ENCODE results near the gene SYNE3.

Gene SYNE3

DNA sequence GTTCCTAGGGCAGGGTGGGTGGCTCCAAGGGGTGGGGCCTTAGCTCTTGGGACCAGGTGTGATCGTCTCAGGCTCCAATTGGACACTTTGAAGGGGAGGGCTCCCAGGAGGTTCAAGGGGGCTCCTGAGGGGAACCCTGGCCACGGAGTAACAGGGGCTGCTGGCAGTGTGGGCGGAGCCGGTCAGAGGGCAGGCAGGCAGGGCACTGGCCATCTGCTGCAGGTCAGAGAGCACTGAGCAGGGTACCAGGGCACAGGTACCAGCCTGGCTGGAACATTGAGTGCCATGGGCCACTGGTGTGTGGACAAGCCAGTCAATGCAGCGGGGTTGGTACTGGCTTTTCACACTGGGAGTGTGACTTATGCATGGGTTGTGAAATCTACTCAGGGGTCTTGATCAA lies 32.2 kb downstream of the SYNE3 start:
- Histone ChIP-seq H3K4me1 (ENCODE audit: control extremely low read depth in 1 of 4, control insufficient read depth in 4 of 4, insufficient read depth in 4 of 4, low read length in 3 of 4) (peaks cover 0 to 11% (median 3%) of the 10 kb centered on the region in 4 experiments), H3K4me3 (ENCODE audit: control insufficient read depth in 1 of 7, extremely low read depth in 1 of 7, insufficient read depth in 4 of 7, low read depth in 2 of 7, low read length in 6 of 7) (no peak overlapping the region), H3K36me3 (ENCODE audit: control insufficient read depth in 4 of 4, insufficient read depth in 4 of 4, low read length in 3 of 4) (peaks cover 0 to 6% (median 3%) of the 10 kb centered on the region in 4 experiments), H3K27ac (ENCODE audit: insufficient read depth in 1 of 2, low read depth in 1 of 2, low read length in 2 of 2, poor library complexity in 1 of 2, severe bottlenecking in 2 of 2) (no peak overlapping the region), H3K27me3 (replicated peaks in 2 of 5; ENCODE audit: control insufficient read depth in 4 of 5, insufficient read depth in 5 of 5, low read length in 4 of 5) (no peaks in the 10 kb centered on the region), H3K9me3 (ENCODE audit: control extremely low read depth in 1 of 5, control insufficient read depth in 4 of 5, insufficient read depth in 2 of 5, low read depth in 1 of 5, low read length in 4 of 5) (no peaks in the 10 kb centered on the region)
- POLR2A ChIA-PET, result no interaction called here
- DNase-seq, result no peak
- WGBS (ENCODE audit: insufficient coverage), result 96% methylated on average over 5 of the region's 5 CpGs
- CTCF ChIA-PET, result interaction anchor here (1.3 to 1.4 kb wide), 3 partner anchors 10 to 43 kb away, joined by 3 to 6 read pairs (median 5); no protein-coding TSS in a partner anchor

- no peak overlapping the region for H3K4me3 ChIP-seq (ENCODE audit: control insufficient read depth in 1 of 7, extremely low read depth in 1 of 7, insufficient read depth in 4 of 7, low read depth in 2 of 7, low read length in 6 of 7)
- peaks cover 0 to 11% (median 3%) of the 10 kb centered on the region in 4 experiments for H3K4me1 ChIP-seq (ENCODE audit: control extremely low read depth in 1 of 4, control insufficient read depth in 4 of 4, insufficient read depth in 4 of 4, low read length in 3 of 4)
- WGBS (ENCODE audit: insufficient coverage), result 99% methylated on average over 11 of the region's 14 CpGs
- no peaks in the 10 kb centered on the region for H3K27me3 ChIP-seq (replicated peaks in 2 of 5; ENCODE audit: control insufficient read depth in 4 of 5, insufficient read depth in 5 of 5, low read length in 4 of 5)
- ChIA-PET POLR2A (no interaction called here), CTCF (interaction anchor here (0.7 to 1.4 kb wide), 6 partner anchors 10 to 46 kb away, joined by 3 to 6 read pairs (median 4); no protein-coding TSS in a partner anchor)
- DNase-seq, result no peak
- no peaks in the 10 kb centered on the region for H3K9me3 ChIP-seq (ENCODE audit: control extremely low read depth in 1 of 5, control insufficient read depth in 4 of 5, insufficient read depth in 2 of 5, low read depth in 1 of 5, low read length in 4 of 5)
- H3K27ac ChIP-seq (ENCODE audit: insufficient read depth in 1 of 2, low read depth in 1 of 2, low read length in 2 of 2, poor library complexity in 1 of 2, severe bottlenecking in 2 of 2), result no peak overlapping the region
- H3K36me3 ChIP-seq (ENCODE audit: control insufficient read depth in 4 of 4, insufficient read depth in 4 of 4, low read length in 3 of 4), result peaks cover 0 to 7% (median 3%) of the 10 kb centered on the region in 4 experiments
Measured at GRCh38 chr14:95483309-95484165, 32.9 kb downstream of the SYNE3 start.

DNA sequence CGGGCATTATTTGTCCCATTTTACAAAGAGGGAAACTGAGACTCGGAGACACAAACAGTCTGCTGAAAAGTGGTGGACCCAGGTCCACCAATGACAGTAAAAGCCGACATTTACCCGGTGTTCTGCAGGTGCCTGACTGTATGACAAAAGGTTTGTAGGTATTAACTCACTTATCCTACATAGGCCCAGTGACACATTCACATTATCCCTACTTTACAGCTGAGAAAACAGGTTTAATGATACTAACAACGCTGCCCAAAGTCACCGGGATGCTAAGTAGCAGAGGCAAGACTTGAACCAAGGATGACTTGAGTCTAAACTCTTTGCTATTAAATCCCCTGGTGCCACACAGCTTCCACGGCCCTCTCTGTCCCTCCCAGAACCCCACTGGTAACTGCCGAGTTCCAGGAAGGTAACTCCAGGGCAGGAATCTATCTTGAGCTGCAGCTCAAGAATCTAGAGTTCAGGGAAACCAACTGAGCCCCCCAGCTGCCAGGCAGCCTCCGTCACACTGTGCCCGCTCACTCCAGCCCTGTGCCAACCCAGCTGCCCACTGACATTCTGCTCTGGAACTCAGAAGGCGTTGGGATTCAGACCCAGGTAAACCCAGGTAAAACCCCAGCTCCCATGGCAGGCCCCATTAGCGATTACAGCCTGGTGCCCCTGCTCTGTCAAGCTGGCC lies 33.7 kb downstream of the SYNE3 start:
- POLR2A ChIA-PET, result no interaction called here

DNA sequence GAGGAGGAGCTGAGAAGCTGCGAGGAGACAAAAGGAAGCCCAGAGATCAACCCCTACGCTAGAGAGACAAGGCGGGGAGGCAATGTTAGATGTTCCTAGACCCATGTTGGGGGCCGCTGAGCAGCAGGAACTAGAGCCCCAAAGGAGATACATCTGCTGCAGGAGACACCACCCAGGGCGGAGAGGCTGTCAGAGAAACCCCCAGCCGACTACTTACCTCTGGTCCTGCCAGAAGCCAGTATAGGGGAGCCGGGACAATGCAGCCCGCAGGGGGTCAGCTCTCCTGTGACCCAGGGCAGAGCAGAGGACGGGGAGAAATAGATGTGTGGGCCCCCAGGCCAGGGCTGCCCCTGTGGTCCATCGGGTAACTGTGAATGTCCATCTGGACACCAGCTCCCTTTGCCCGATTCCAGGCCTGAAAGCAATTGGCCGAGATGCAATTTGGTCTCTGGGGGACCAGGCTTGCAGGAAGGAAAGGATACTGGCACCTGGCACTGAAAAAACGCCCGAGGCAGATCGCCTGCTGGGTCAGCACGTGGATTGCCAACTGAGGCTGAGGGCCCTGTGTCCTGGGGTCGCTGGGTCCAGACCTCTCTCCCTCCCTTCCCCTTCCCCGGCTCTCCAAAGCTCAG lies 34.9 kb downstream of the SYNE3 start:
- no peak for DNase-seq
- ChIA-PET POLR2A (no interaction called here), CTCF (interaction anchor here (1.2 to 1.7 kb wide), 2 partner anchors 9 to 13 kb away, joined by 4 to 6 read pairs; no protein-coding TSS in a partner anchor)
- Histone ChIP-seq H3K36me3 (ENCODE audit: control insufficient read depth in 4 of 4, insufficient read depth in 4 of 4, low read length in 3 of 4) (peaks cover 0 to 7% (median 3%) of the 10 kb centered on the region in 4 experiments), H3K4me1 (ENCODE audit: control extremely low read depth in 1 of 4, control insufficient read depth in 4 of 4, insufficient read depth in 4 of 4, low read length in 3 of 4) (peaks cover 0 to 6% (median 3%) of the 10 kb centered on the region in 4 experiments), H3K27me3 (replicated peaks in 2 of 5; ENCODE audit: control insufficient read depth in 4 of 5, insufficient read depth in 5 of 5, low read length in 4 of 5) (no peaks in the 10 kb centered on the region), H3K9me3 (ENCODE audit: control extremely low read depth in 1 of 5, control insufficient read depth in 4 of 5, insufficient read depth in 2 of 5, low read depth in 1 of 5, low read length in 4 of 5) (no peaks in the 10 kb centered on the region), H3K4me3 (ENCODE audit: control insufficient read depth in 1 of 7, extremely low read depth in 1 of 7, insufficient read depth in 4 of 7, low read depth in 2 of 7, low read length in 6 of 7) (no peak overlapping the region), H3K27ac (ENCODE audit: insufficient read depth in 1 of 2, low read depth in 1 of 2, low read length in 2 of 2, poor library complexity in 1 of 2, severe bottlenecking in 2 of 2) (no peak overlapping the region)
- WGBS (ENCODE audit: insufficient coverage), result 97% methylated on average over 12 of the region's 18 CpGs

More for the DNA sequence above, 33.7 kb downstream of the SYNE3 start:
- H3K27ac ChIP-seq (ENCODE audit: insufficient read depth in 1 of 2, low read depth in 1 of 2, low read length in 2 of 2, poor library complexity in 1 of 2, severe bottlenecking in 2 of 2), result no peak overlapping the region
- no peaks in the 10 kb centered on the region for H3K27me3 ChIP-seq (replicated peaks in 2 of 5; ENCODE audit: control insufficient read depth in 4 of 5, insufficient read depth in 5 of 5, low read length in 4 of 5)
- 98% methylated on average over 10 of the region's 12 CpGs for WGBS (ENCODE audit: insufficient coverage)
- CTCF ChIA-PET, result interaction anchor here (0.7 to 1.7 kb wide), 7 partner anchors 10 to 45 kb away, joined by 3 to 6 read pairs (median 4); no protein-coding TSS in a partner anchor
- H3K4me3 ChIP-seq (ENCODE audit: control insufficient read depth in 1 of 7, extremely low read depth in 1 of 7, insufficient read depth in 4 of 7, low read depth in 2 of 7, low read length in 6 of 7), result no peak overlapping the region
- H3K4me1 ChIP-seq (ENCODE audit: control extremely low read depth in 1 of 4, control insufficient read depth in 4 of 4, insufficient read depth in 4 of 4, low read length in 3 of 4), result peaks cover 0 to 11% (median 3%) of the 10 kb centered on the region in 4 experiments
- DNase-seq, result no peak
- H3K36me3 ChIP-seq (ENCODE audit: control insufficient read depth in 4 of 4, insufficient read depth in 4 of 4, low read length in 3 of 4), result peaks cover 0 to 7% (median 3%) of the 10 kb centered on the region in 4 experiments
- H3K9me3 ChIP-seq (ENCODE audit: control extremely low read depth in 1 of 5, control insufficient read depth in 4 of 5, insufficient read depth in 2 of 5, low read depth in 1 of 5, low read length in 4 of 5), result no peaks in the 10 kb centered on the region

- Histone ChIP-seq H3K9me3 (ENCODE audit: control extremely low read depth in 1 of 5, control insufficient read depth in 4 of 5, insufficient read depth in 2 of 5, low read depth in 1 of 5, low read length in 4 of 5) (no peaks in the 10 kb centered on the region), H3K27me3 (replicated peaks in 2 of 5; ENCODE audit: control insufficient read depth in 4 of 5, insufficient read depth in 5 of 5, low read length in 4 of 5) (no peaks in the 10 kb centered on the region), H3K27ac (ENCODE audit: insufficient read depth in 1 of 2, low read depth in 1 of 2, low read length in 2 of 2, poor library complexity in 1 of 2, severe bottlenecking in 2 of 2) (no peak overlapping the region), H3K4me3 (ENCODE audit: control insufficient read depth in 1 of 7, extremely low read depth in 1 of 7, insufficient read depth in 4 of 7, low read depth in 2 of 7, low read length in 6 of 7) (no peak overlapping the region), H3K4me1 (ENCODE audit: control extremely low read depth in 1 of 4, control insufficient read depth in 4 of 4, insufficient read depth in 4 of 4, low read length in 3 of 4) (peaks cover 0 to 6% (median 3%) of the 10 kb centered on the region in 4 experiments), H3K36me3 (ENCODE audit: control insufficient read depth in 4 of 4, insufficient read depth in 4 of 4, low read length in 3 of 4) (peaks cover 0 to 8% (median 5%) of the 10 kb centered on the region in 4 experiments)
- 97% methylated on average over 6 of the region's 9 CpGs for WGBS (ENCODE audit: insufficient coverage)
- ChIA-PET CTCF (interaction anchor here (1.0 to 1.2 kb wide), 4 partner anchors 8 to 29 kb away, joined by 3 to 6 read pairs (median 4); no protein-coding TSS in a partner anchor), POLR2A (no interaction called here)
- no peak for DNase-seq
Measured at GRCh38 chr14:95480887-95481226, 35.6 kb downstream of the SYNE3 start.

DNA sequence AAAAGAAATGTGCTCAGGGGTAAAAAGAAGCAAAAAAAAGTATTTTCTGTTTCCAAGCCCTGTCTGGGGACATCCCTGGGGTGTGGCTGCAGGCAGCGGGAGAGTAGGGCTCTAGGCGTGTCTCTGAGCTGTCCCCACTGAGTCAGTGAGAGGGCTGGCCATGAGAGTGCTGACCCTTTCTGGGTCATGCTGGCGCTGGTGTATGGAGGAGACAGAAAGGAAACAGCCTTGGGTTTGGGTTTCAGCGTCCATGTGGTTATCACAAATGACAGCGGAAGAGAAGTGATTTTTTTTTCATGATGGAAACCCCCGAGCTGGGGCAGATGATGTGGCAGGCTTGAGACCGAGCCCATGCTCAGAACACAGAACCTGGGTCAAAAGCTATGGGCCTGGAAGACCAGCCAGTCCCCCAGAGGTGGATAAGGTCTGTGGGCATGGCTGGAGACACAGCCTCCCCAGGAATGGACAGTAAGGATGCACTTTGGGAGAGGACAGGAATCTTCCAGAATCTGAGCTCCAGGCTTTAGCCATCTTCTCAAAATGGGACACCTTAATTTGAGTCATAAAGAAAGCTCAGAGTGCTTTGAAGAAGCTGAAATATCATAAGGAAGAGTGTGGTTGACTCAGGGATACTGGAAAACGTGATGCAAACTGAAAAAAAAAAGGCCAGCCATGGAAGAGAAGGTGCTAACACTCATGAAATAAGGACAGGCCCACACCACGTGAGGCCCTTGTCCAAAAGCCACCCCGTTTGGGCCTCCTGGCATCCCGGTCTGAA lies 36.2 kb downstream of the SYNE3 start:
- no peaks in the 10 kb centered on the region for H3K27me3 ChIP-seq (replicated peaks in 2 of 5; ENCODE audit: control insufficient read depth in 4 of 5, insufficient read depth in 5 of 5, low read length in 4 of 5)
- peaks cover 0 to 8% (median 3%) of the 10 kb centered on the region in 4 experiments for H3K4me1 ChIP-seq (ENCODE audit: control extremely low read depth in 1 of 4, control insufficient read depth in 4 of 4, insufficient read depth in 4 of 4, low read length in 3 of 4)
- ChIA-PET CTCF (interaction anchor here (1.0 to 3.4 kb wide), 5 partner anchors 9 to 38 kb away, joined by 3 to 13 read pairs (median 4); no protein-coding TSS in a partner anchor), POLR2A (no interaction called here)
- no peak overlapping the region for H3K4me3 ChIP-seq (ENCODE audit: control insufficient read depth in 1 of 7, extremely low read depth in 1 of 7, insufficient read depth in 4 of 7, low read depth in 2 of 7, low read length in 6 of 7)
- DNase-seq, result peak in 2 of 3 donors; percentile 83 to 84
- 61% methylated on average over 11 of the region's 11 CpGs for WGBS (ENCODE audit: insufficient coverage)
- H3K27ac ChIP-seq (ENCODE audit: insufficient read depth in 1 of 2, low read depth in 1 of 2, low read length in 2 of 2, poor library complexity in 1 of 2, severe bottlenecking in 2 of 2), result no peak overlapping the region
- H3K36me3 ChIP-seq (ENCODE audit: control insufficient read depth in 4 of 4, insufficient read depth in 4 of 4, low read length in 3 of 4), result peaks cover 0 to 13% (median 5%) of the 10 kb centered on the region in 4 experiments
- H3K9me3 ChIP-seq (ENCODE audit: control extremely low read depth in 1 of 5, control insufficient read depth in 4 of 5, insufficient read depth in 2 of 5, low read depth in 1 of 5, low read length in 4 of 5), result no peaks in the 10 kb centered on the region
